CD4-positive, alpha-beta T cell treated with Interleukin-17A for 1 hour (primary cell): ENCODE measurements around the gene CAMTA1.

Experiments used
- DNase-seq: peaks from one replicate; pipeline ENCODE4 v3.0.0-alpha.2; 2020

Gene CAMTA1

DNA sequence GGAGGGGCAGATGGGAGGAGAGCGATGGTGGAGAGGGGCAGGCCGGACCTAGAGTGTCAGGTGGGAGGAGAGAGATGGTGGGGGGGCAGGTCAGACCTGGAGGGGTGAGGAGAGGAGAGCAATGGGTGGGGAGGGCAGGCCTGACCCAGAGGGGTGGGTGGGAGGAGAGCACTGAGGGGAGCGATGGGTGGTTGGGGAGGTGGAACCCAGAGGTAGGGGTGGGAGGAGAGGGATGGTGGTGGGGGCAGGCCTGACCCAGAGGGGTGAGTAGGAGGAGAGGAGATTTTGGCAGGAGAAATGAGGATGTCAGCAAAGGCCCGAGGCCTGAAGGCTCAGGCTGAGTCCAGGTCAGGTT is 828.6 kb downstream of the CAMTA1 start:
- DNase-seq: no peak

DNA sequence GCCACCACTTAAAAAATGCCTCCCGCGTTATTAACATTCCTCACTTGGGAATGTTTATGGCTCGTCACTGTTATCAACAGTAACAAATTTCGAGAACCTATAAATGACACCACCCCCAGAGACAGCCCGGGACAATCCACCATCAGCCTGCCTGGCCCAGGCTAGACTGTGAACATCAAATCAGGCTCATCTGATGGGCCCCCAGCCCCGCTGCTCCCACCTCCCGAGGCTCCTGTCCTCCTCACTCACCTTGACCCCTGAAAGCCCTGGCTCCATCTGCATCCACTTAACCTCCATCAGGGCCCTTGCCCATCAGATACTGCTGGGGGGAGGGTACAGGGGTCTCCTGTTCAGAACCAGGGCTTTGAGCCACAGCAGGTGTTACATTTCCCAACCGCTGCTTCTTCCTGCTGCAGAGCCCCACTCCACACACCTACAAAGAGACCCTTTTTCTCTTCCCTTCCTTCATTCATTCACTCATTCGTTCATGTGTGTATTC is 829.4 kb downstream of the CAMTA1 start:
- no peak for DNase-seq

DNA sequence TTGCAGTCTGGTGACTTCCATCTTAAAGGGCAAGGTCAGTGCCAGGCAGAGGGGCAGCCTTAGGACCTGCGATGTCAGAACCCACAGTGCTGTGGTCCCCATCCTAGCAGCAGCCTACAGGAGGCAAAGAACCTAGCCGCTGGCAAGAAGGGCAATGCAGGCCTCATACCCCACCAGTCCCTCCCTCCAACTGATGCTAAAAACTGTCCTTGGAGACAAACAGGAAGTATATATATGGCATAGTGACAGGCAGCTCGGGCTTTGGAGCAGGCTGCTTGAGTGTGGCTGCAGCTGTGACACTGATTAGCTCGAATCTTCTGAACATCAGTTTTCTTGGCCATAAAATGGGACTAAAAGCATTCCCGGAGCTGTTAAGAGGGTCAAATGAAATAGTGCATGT is 829.9 kb downstream of the CAMTA1 start:
- DNase-seq: no peak

DNA sequence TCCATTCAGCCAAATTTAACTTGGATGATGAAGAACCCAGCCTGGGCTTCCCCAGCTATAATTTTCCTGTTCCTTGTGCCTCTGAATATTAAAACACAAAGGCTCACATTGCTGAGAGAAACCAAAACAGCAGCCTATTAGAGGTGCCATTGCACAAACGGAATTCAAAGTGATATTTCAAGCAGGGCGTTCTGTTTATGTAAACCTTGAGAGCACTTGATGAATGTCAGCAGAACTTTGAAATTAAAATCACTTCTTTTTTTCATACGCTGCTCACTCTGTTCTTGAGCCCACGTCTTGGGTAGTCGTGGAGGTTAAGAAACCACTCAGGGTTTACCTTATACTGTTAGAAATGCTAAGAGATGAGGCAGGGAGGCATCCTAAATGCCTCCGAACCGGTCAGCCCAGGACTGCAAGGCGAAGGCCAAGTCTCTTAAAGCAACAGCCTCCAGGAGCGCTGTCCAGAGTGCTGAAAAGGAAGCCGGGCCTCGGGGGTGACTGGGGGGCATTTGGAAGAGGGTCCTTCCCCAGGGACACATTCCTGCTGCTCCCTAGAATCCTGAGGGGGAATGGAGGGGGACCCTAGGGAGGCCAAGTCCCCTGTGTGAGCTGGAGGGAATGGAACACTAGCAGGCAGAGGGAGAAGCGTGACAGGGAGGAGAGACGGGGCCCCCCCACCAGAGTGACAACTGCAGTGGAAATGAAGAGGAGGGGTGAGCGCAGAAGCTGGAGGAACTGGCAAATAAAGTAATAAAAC is 831.0 kb downstream of the CAMTA1 start:
- DNase-seq: peak; percentile 7

DNA sequence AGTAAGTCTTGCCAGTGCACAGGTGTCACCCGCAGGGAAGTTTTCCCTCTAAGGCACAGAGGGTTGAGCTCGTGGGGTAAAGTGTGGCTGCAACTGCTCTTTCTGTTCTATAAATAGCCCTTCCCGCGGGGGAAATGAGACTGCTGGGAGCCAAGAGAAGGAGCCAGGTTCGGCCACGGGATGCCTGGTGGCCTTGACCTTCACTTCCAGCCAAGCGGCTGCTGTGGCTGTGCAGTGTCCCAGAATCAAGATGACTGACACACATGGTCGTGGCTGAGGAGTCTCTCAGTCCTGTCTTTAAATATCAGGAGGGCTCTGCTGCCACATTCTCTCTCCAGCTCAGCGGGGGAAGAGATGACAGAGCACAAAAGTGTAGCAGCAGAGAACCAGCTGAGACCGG is 831.7 kb downstream of the CAMTA1 start:
- no peak for DNase-seq

DNA sequence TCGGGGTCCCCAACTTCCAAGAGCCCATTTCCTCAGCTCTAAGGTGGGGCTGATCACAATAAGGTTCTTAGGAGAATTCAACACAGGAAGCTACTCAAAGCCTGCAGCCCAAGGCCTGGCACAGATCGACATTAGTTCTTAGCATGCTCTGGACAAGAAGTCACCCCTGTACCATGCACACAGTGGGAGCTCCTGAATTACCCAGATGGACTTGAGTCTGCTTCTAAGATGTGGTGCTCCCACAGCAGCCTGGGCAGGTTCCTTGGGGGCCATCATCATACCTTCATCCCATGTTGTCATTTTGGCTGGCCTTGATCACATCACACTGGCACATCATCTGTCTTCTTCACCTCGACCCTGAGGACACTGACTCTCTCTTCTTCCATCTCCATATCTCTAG is 832.6 kb downstream of the CAMTA1 start:
- DNase-seq: no peak

DNA sequence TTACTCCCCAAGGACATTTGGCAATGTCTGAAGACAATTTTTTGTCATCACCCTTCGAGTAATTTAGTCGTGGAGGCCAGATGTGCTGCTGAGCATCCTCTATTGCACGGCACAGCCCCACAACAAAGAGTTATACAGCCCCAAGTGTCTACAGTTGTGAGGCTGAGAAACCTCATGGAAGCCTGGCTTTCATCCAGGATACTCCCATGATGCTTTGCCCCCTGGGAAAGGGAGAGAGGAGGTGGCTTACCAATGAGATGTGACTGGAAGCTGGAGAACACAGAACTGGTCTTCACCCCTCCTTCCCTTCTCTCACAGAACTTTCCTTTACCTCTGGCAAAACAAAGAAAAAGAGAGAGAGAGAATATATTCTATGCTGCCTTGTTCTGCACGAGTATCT is 834.9 kb downstream of the CAMTA1 start:
- no peak for DNase-seq

DNA sequence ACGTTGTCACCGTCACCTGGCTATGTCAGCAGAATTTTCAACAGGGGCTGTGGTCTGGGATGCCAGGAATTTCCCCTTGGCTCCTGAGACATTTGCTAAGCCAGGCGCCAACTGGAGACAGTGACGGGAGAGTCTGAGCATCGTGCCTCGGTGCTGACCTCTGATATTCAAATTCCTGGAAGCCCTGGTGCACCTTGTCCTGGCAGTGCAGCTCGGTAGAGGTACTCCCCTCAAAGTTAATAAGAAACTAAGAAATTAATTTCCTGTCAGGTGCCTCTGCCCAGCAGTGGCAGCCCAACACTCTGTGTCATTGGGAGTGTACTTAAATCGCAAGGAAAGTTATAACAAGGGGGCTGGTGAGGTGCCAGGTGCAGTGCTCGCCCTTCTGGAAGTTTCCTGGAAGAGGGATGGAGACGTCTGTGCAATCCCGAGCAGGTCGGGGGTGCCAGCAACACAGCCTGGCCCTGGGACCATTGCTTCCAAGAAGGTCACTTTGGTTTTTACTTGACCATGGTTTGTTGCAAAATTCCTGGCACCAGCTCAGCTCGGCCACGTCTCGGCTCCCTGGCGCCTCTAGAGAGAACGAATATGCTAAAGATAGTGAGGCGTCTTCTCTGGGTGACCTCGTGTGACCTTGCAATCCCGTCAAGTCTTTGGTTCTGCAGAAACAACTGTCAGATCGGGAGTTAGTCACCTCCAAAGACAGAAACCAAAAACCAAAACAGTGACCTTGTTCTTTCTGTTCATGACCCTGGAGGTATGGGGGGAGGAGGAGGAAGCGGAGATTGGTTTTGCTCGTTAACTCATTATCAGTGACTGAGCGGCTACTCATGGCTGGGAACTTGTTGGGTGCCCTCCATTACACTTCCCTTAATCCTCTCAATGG is 836.3 kb downstream of the CAMTA1 start:
- no peak for DNase-seq

DNA sequence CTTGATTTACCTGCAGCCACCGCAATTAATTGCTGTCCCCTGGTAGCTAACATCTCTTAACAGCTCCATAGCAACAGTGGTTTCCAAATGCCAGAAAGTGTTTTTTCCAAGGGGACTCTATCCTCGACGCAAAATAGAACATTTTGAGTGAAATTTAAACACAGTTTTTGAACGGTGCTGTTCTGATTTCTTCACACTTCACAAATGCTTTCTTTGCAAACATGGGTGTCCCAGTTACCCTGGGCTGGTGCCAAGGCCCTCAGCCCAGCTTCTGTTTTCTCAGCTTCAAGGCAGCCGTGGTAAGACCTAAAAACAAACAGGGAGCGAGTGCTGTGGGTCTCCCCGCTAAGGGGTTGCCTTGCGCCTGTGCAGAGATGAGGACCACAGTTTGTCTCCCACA is 838.6 kb downstream of the CAMTA1 start:
- no peak for DNase-seq

DNA sequence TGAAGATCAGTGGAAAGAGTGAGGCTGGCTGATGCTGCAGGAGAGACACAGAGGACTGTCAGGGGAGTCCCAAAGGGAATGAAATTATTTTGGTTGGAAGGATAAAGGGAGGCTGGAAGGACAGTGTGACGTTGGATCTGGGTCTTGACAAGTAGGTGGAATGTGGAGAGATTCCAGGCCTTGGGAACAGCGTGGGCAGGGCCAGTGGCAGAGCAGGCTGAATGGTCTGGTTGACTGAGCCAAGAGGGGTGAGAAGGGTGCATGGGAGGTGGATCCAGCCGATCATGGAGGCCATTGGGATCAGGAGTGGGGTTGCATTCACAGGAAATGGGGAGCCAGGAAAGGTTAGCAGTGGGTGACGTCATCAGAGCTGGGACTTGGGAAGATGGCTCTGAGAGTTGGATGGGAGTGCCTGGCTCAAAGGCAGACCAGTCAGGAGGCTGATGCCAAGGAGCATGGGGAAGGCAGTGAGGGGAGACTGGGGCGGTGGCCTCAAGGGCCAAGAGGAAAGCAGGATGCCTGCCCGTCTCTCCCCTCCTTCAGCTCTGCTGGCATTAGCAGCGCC is 839.6 kb downstream of the CAMTA1 start:
- DNase-seq: no peak

DNA sequence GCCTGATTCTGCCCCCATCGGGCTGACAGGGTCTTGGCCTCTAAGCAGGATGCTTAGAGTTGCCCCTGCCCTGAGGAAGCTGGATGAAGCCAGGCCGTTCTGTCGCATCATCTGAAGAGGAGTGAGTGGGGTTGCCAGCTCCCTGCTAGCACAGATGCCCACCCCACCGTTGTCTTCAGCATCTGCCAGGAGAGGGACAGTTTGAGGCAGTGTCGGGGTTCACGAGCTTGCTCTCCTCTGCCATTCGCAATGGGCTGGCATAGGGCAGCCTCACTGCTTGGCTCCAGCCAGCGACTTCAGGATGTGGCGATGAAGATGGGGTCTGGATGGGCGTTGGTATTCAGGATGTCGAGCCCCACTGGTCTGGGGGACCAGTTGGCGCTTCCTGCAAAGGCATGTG is 840.1 kb downstream of the CAMTA1 start:
- no peak for DNase-seq

DNA sequence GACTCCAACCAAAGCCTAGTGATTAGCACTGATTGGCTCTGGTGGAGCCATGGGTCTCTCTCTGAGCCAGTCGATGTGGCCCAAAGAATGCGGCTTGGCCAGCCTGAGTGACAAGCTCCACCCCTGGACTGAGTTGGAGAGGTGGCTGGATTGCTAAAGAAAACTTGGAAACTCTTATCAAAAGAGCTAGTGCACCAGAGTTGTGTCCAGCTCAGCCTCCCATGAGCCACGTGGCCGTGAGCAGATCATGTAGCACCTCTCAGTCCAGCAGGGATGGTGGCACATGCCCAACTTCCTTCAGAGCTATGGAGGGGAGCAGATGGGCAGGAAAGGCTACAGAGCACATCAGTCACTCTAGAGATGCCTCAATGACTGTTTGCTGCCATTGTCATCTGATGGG is 843.0 kb downstream of the CAMTA1 start:
- DNase-seq: no peak

DNA sequence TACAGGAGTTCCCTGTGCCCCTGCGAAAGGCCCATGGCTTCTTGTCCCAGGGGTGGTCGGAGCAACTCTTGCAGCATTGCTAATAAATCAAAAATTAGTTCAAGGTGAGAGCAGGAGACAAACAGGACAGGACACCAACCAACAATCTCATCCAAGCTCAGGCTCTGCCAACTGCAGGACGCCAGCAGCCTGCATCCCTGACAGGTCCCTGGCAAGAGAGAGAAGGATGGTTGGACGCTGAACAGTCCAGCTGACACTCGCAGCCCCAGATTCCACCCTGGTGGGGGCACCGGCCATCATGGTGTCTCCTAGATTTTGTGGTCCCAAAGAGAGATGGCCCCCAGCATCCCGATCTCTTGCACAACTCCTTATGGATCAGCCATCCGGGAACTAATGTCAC is 843.8 kb downstream of the CAMTA1 start:
- DNase-seq: no peak

DNA sequence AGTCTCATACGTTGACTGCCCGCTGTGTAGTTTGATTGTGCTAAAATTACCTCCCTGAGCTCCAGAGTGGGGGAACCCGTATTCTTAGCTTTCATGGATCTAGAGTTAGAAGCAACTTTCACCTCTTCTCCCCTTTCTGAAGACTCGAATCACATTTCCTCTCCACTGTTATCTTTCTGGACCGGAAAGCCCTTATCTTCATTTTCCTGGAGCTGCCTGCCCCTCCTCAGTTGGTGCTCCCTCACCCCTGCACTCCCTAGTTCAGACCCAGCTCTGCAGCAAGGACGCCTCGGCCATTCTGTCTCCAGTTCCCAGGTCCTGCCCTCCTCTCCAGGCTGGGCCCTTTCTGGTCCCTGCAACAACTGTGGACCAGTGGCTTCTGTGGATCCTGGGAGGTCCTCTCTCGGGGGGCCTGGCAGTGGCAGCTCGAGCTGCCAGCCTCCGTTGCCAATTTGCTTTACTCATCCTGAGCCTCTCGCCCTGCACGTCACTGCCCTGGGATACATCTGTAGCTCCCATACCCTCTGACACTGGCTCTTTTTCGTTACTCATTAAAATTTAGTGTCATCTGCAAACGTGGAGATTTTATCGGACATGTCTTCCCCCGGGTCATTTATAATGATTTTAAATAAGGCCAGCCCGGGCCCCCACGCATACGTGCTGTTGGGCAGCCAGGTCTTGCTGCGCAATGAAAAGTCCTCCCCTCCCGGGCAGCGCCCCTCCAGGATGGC is 844.4 kb downstream of the CAMTA1 start:
- no peak for DNase-seq

DNA sequence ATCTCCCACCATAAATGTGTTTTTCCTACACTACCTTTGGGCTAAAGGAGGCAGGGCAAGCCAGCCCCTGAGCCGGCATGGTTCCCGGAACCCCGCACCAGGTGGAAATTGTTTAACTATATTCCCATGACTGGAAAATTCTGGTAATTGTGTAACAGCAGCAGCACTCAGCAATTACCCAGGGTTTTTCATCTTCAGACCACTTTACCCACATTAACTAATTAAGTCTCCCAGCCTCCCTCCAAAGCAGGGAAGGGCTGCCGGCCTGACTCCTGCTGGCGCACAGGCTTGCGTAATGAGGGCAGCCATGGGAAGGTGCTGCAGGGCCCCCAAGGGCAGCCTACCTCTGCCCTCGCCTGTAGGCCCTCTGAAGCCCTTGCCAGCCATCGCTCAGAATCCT is 845.1 kb downstream of the CAMTA1 start:
- DNase-seq: no peak

DNA sequence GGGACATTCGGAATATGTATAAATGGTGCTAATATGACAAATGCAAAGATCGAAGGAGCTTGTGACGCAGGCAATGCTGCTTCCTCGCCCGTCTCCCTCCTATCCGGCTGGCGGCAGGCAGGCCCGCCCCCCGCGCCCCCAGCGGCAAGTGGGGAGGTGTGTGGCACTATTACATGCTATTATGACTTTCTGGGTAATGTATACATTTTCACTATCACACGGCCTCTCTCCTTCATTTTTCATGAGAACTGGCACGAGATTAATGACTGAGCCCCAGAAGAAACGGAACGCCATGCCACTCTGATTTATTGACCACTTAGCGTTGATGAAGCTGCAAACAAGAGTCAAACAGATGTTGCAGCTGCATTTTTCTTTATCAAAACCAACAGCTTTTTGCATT is 846.9 kb downstream of the CAMTA1 start:
- no peak for DNase-seq

DNA sequence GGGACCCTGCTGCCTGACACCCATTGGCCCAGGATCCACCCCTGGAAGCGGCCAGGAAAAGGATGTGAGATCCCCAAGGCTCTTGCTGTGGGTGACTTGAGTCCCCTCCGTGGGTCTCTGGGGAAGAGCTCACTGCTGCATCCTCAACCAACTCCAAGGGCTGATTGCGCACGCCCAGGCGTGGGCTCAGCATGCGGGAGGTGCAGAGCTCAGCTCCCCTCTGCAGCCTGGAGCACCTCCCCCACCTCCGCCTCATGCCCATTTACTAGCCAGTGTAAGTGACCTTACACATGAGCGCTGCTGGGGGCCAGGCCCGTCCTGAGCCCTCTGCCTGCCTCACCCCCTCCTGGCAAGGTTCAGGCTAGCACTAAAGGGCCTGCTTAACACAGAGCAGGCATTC is 847.4 kb downstream of the CAMTA1 start:
- DNase-seq: no peak

DNA sequence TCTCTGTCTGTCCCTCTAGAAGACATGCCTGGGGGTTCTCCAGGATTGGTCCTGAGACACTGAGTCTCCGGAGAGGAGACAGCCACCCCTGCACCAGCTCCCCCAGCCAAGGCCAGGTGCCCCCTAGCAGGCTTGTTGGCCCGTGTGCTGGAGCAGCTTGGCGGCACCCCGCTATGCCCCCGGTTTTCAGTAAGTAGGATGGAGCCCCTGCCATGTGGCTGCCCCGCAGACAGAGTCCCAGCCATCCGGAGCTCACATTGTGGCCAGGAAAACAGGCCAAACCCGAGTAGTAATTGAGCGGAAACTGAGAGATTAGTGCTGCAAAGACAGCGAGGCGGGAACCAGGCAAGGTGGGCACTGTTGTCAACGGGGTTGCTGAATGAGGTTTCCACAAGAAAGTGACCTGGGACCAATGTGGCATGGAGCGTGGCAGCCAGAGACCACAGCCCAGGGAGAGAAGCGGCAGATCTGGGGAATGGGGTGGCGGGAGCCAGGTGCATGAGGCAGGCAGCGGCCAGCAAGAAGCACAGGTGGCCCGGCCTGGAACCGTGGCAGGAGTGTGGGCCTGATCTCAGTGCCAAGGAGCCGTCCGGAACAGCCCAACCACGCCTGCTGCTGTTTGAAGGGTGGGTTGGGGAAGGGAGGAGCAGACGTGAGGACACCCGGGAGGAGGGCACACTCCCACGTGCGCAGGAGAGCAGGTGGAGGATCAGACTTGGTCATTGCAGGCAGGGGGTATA is 848.4 kb downstream of the CAMTA1 start:
- DNase-seq: no peak

DNA sequence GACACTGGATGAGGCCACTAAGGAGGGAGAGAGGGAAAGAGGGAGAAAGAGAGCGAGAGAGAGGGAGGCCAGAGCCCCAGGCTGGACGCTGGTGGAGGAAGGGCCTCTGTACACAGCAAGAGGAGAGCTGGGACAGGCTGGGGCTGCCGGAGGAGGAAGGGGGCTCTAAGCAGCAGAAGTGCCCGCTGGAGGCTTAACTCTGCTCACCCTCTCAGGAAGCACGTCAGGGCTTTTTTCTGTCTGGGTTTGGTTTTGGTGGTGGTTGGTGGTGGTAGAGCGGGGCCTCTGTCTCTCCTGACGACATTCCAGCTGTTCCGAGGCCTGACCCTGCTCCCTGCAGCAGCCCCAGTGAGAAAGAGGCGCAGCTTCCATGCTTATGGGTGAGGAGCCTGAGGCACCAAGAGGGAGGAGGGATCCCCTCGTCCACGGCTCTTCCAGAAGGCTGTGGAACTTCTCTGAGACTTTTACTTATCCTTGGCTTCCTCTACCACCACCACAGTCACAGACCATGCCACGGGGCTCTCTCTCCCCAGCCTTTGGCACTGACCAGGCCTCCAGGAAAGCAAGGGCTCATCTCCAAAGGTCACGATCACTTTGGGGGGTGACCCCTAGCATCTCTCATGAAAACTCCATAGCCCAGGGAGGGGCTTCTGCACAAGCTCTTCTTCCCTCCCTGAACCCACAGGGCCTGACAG is 849.4 kb downstream of the CAMTA1 start:
- DNase-seq: no peak

DNA sequence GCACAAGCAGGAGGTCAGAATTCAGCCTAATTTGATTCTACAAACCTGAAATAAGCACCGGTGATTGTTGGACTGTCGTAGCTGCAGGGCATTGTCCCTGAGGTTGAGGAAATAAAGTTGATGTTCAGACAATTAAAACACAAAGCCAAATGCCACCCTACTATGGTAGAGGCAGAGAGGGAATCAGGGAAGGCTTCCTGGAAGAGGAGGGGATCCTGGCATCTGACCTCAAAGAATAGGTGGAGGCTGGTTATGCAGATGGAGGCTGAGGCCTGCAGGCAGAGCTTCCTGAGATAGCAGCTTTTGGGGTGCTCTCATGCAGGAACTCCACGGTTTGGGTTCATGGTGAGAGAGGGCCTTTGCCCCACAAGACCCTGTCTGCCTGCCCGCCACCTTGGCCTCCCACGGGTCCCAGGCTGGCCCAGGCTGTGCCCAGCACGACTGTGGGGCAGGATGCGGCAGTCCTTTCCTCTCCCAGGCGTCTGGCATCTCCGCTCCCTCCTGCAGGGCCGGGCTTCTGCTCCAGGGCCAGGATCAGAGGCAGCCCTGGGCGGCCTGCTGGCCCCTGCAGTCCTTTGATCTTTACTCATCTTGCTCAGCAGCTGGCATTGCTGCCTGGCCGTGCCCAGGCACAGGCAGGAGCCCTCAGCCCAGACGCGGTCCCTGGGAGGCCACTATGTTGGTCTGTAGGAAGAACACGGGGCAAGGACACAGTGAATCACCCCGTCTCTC is 851.7 kb downstream of the CAMTA1 start:
- no peak for DNase-seq

DNA sequence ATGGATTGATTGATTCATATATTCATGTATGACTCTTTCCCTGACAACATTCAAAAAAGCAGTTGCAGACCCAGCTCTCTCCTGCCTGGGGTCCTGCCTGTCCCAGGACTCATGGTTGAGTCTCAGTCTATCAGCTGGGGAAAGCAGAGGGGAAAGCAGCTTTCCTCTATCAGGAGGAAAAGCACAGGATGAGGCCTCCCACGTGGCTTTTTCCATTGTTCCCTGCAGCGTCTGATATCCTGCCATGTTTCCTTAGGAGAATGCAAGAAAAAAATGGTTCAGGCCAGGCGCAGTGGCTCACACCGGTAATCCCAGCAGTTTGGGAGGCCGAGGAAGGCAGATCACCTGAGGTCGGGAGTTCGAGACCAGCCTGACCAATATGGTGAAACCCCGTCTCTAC is 852.8 kb downstream of the CAMTA1 start:
- DNase-seq: no peak
